Vagina (tissue), 2 donors: ENCODE data around the gene PPP6C. TPM values are rescaled to one million over a fixed set of nuclear protein-coding genes. Genes with fewer than 3 reads are reported as not detected.

Experiments used
- DNase-seq, 2 donors: peaks; one replicate each; pipeline ENCODE4 v3.0.0-alpha.2; 2017; ENCODE audit errors: extremely low spot score in 2 of 2
- H3K27ac ChIP-seq: fragments of 200-600 bp; sonication (generic); one replicate; pipeline ENCODE4 v1.5.1; 2019
- H3K27me3 ChIP-seq: fragments of 200-600 bp; sonication (generic); one replicate; pipeline ENCODE4 v1.5.1; 2019
- H3K36me3 ChIP-seq, 2 donors: fragments of 200-600 bp; sonication (generic); one replicate each; pipeline ENCODE4 v1.5.1; 2017 to 2019
- H3K4me1 ChIP-seq: fragments of 200-600 bp; sonication (generic); one replicate; pipeline ENCODE4 v1.5.1; 2019
- H3K4me3 ChIP-seq, 2 donors: fragments of 200-600 bp; sonication (generic); 1 replicate in 1 of 2; 2 replicates in 1 of 2; pipeline ENCODE4 v1.5.1; 2016 to 2019
- H3K9me3 ChIP-seq: fragments of 200-600 bp; sonication (generic); one replicate; pipeline ENCODE4 v1.5.1; 2019
- POLR2A ChIP-seq, 2 donors: fragments of 450-650 bp; IDR thresholded peaks; one replicate each; pipeline ENCODE4 v1.6.1; 2017; ENCODE audit warnings: antibody characterized with exemption in 2 of 2, mild to moderate bottlenecking in 2 of 2, moderate library complexity in 2 of 2
- POLR2AphosphoS5 ChIP-seq, 2 donors: sonication (generic); formaldehyde crosslinking; IDR thresholded peaks; one replicate each; pipeline ENCODE4 v1.9.0; 2017; ENCODE audit warnings: antibody characterized with exemption in 2 of 2, mild to moderate bottlenecking in 2 of 2, low read depth in 1 of 2; ENCODE audit not compliant: insufficient read depth in 1 of 2
- intact Hi-C: fragments of 100-400 bp; cut with DNase I; formaldehyde crosslinking; loops from one replicate; pipeline ENCODE4 v1.15.1; 2023
- total RNA-seq: library from RNA; depleted of rRNA; stranded (reverse); fragments of >200 nt; gene quantifications from one replicate; pipeline ENCODE4 v1.2.3, GENCODE V29; 2016
- TF ChIP-seq, protein P1 (sequence below), 3 experiments: fragments of 450-650 bp in 2 of 3; fragments of 200-600 bp in 1 of 3; sonication (generic) in 1 of 3; IDR thresholded peaks; one replicate each; pipeline ENCODE4 v1.5.1; 2017 to 2019; ENCODE audit warnings: antibody characterized with exemption in 3 of 3, mild to moderate bottlenecking in 2 of 3, moderate library complexity in 2 of 3

The PPP6C gene
- total RNA-seq, 1 donor from 2014 or later, result 26.8 TPM

- Histone ChIP-seq H3K9me3 (no peaks in the 10 kb centered on the region), H3K36me3 (peaks cover 4 to 25% of the 10 kb centered on the region in 2 donors), H3K4me1 (peaks cover 7% of the 10 kb centered on the region), H3K4me3 (no peak overlapping the region), H3K27ac (no peak overlapping the region), H3K27me3 (no peaks in the 10 kb centered on the region)
- no peak for DNase-seq
- intact Hi-C loops, result no loop called here
- TF ChIP-seq POLR2AphosphoS5 (IDR thresholded peaks at IDR 0.05; ENCODE audit: insufficient read depth in 1 of 2, low read depth in 1 of 2) (no peak), POLR2A (IDR thresholded peaks at IDR 0.05) (no peak)
- TF ChIP-seq, protein P1, sequence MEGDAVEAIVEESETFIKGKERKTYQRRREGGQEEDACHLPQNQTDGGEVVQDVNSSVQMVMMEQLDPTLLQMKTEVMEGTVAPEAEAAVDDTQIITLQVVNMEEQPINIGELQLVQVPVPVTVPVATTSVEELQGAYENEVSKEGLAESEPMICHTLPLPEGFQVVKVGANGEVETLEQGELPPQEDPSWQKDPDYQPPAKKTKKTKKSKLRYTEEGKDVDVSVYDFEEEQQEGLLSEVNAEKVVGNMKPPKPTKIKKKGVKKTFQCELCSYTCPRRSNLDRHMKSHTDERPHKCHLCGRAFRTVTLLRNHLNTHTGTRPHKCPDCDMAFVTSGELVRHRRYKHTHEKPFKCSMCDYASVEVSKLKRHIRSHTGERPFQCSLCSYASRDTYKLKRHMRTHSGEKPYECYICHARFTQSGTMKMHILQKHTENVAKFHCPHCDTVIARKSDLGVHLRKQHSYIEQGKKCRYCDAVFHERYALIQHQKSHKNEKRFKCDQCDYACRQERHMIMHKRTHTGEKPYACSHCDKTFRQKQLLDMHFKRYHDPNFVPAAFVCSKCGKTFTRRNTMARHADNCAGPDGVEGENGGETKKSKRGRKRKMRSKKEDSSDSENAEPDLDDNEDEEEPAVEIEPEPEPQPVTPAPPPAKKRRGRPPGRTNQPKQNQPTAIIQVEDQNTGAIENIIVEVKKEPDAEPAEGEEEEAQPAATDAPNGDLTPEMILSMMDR (IDR thresholded peaks at IDR 0.05), result no peak
Measured at GRCh38 chr9:125156551-125156950, 33.1 kb downstream of the PPP6C start.

DNA sequence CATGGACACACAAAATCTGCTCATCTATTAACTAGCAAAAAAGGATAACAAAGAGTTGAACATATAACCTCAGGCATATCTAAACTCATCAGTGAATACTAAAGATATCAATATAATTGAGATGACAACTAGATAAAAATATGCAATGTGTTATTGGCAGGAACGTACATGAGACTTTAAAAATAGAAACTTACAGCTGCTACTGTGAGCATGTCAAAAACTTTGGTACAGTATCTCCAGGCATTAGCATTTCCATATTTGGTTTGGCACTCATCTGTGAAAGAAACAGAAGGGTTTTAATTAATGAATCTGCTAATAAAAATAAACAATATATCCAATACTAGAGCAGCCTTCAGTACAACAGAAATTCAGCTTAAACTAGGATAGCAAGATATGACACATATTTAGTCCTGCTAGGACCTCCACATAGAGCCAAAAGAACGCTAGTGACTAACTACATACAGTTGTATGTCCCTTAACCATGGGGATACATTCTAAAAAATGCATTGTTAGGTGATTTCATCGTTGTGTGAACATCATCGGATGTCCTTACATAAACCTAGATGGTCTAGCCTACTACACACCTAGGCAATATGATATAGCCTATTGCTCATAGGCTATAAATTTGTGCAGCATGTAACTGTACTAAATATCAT, 35.8 kb downstream of the PPP6C start:
- Histone ChIP-seq H3K27ac (no peak overlapping the region), H3K27me3 (no peaks in the 10 kb centered on the region), H3K4me3 (no peak overlapping the region), H3K4me1 (no peaks in the 10 kb centered on the region), H3K36me3 (peaks cover 4 to 30% of the 10 kb centered on the region in 2 donors), H3K9me3 (no peaks in the 10 kb centered on the region)
- TF ChIP-seq, protein P1 (IDR thresholded peaks at IDR 0.05), result no peak
- TF ChIP-seq POLR2A (IDR thresholded peaks at IDR 0.05) (no peak), POLR2AphosphoS5 (IDR thresholded peaks at IDR 0.05; ENCODE audit: insufficient read depth in 1 of 2, low read depth in 1 of 2) (no peak)
- intact Hi-C loops, result no loop called here
- DNase-seq, result no peak

- TF ChIP-seq POLR2AphosphoS5 (IDR thresholded peaks at IDR 0.05; ENCODE audit: insufficient read depth in 1 of 2, low read depth in 1 of 2), result no peak
- no peak for TF ChIP-seq POLR2A (IDR thresholded peaks at IDR 0.05)
- TF ChIP-seq, protein P1 (IDR thresholded peaks at IDR 0.05), result no peak
- intact Hi-C loops, result no loop called here
- Histone ChIP-seq H3K4me3 (no peak overlapping the region), H3K27me3 (no peaks in the 10 kb centered on the region), H3K9me3 (no peaks in the 10 kb centered on the region), H3K36me3 (peaks cover 4 to 30% of the 10 kb centered on the region in 2 donors), H3K4me1 (no peaks in the 10 kb centered on the region), H3K27ac (no peak overlapping the region)
- no peak for DNase-seq
Measured at GRCh38 chr9:125151730-125152129, 37.9 kb downstream of the PPP6C start.

- intact Hi-C loops, result no loop called here
Measured at GRCh38 chr9:125150349-125151245, 39.0 kb downstream of the PPP6C start.

More at GRCh38 chr9:125150349-125151245, 39.0 kb downstream of the PPP6C start:
- H3K27me3 ChIP-seq, result no peaks in the 10 kb centered on the region
- no peak for DNase-seq
- H3K27ac ChIP-seq, result no peak overlapping the region
- H3K9me3 ChIP-seq, result no peaks in the 10 kb centered on the region
- no peak overlapping the region for H3K4me3 ChIP-seq
- TF ChIP-seq POLR2AphosphoS5 (IDR thresholded peaks at IDR 0.05; ENCODE audit: insufficient read depth in 1 of 2, low read depth in 1 of 2) (no peak), POLR2A (IDR thresholded peaks at IDR 0.05) (no peak)
- TF ChIP-seq, protein P1 (IDR thresholded peaks at IDR 0.05), result no peak
- H3K4me1 ChIP-seq, result no peaks in the 10 kb centered on the region
- peaks cover 4 to 30% of the 10 kb centered on the region in 2 donors for H3K36me3 ChIP-seq
